Medulla oblongata (tissue), 1 donor: ENCODE results near the gene STIMATE.

Experiments used
- DNase-seq: peaks from one replicate; pipeline ENCODE4 v3.0.0-alpha.2; 2015; ENCODE audit errors: extremely low spot score

Gene STIMATE

GRCh38 chr3:52897130-52898122 lies at the start of gene STIMATE:
TSS of gene STIMATE (minus strand) at chr3:52897548. CDS start at chr3:52897450, 98 bp downstream.
- peak; percentile 89 for DNase-seq

DNA sequence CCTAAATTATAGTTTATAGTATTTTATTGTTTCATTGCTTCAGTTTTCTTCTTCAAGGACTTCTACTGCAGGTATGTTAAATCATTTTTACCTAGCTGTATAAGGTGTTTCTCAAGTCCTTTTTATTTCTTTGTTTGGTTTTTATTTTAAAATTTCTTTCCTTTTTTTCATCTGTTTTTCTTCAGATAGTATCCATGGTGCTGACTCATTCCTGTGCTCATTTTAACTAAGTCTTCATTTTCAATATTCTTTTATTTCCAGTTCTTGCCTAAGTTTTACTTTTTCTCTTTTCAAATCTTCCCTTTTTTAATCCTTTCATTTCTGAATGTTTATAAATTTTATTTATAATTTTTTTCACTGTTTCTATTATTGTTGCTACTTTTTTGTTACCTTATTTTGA lies 42.3 kb upstream of the STIMATE start:
- no peak for DNase-seq

GRCh38 chr3:52934630-52935530 lies 37.5 kb upstream of the STIMATE start:
- peak; percentile 80 for DNase-seq

GRCh38 chr3:52931889-52932288 lies 34.5 kb upstream of the STIMATE start:
- no peak for DNase-seq

DNA sequence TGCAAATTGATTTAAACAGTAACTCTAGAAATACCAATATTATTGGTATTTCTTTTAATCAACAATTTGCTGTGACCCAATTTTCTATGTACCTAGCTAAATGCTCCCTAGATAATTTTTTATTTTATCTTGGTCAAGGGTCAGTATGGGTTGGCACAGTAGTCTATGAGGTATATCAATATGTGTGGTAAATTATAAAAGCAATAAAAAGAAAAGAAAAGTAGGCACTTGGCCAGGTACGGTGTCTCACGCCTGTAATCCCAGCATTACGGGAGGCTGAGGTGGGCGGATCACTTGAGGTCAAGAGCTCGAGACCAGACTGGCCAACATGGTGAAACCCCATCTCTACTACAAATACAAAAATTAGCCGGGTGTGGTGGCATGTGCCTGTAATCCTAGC lies 34.0 kb upstream of the STIMATE start:
- no peak for DNase-seq

DNA sequence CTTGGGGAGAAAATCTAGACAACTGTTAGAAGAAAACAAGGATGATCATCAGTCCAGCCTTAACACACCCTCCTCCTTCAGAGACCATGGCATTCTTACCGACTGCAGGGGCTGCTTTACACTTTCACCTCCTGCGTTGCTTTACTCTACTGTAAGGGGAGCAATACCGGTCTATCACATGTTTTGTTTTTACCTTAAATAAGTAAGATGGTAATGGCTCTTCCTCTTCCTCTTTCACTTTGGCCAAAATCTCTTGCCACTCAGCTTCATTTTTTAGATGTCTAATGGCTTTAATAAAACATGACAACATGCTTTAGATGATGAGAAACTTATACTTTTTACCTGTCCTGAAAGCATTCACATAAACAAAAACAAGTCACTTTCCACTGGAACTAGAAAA lies 33.4 kb upstream of the STIMATE start:
- no peak for DNase-seq

- no peak for DNase-seq
Observed at GRCh38 chr3:52926554-52926953, 29.2 kb upstream of the STIMATE start.

DNA sequence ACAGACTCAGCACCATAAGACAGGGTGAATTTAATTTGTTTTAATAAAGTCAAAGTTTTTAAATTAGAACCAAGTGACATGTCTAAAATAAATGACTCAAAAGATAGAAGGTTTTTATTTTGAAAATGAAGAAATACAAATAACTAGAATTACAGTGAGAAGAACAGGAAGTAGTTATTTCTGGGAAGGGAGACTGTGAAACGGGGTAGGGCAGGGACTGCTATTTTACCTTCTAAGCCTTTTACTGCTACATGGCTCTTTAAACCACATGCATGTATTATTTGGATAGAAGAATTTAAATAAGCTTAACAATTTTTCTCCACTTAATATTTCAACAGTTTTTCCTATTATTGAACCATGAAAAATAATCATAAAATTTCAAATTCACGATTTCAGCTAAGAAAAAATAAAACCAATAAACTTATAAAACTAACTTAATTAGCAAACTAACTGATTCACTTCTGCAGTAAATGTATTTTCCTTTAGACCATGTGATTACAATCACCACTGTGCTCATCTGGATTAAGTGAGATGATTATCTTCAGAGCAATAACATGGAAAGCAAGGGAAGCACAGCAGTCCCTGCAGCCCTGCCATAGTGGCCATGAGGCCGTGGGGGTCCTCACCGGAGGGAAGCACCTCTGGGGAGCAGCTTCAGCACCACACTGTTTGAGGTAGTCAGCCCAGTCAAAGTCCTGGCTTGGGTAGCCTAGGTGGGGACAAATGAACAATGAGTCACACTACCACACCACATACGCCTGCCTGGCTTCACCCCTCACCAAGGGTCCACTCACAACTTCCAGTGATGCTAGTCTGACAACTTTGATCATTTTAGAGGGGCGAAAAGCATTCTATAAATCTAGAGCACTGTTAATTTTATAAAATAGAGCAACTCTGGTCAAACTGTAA lies 28.3 kb upstream of the STIMATE start:
- DNase-seq: no peak

DNA sequence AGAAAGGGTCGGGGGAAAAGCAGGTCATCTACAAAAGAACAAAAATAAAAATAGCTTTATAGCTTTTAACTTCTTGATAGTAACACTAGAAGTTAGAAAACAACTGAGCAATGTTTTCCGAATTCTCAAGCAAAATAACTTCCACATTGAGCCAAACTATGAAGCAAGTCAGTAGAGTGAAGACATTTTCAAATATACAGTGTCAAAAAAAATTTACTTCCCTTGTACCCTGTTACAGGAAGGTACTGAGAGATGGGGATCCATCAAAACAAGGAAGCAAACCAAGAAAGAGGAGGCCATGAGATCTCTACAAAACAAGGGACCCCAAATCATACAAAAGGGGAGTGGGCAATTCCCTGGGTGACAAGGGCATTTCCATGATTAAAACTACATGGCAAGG lies 26.6 kb upstream of the STIMATE start:
- no peak for DNase-seq

- DNase-seq: peak; percentile 13
Observed at GRCh38 chr3:52920841-52921240, 23.5 kb upstream of the STIMATE start.

- DNase-seq: no peak
Observed at GRCh38 chr3:52917044-52917443, 19.7 kb upstream of the STIMATE start.

DNA sequence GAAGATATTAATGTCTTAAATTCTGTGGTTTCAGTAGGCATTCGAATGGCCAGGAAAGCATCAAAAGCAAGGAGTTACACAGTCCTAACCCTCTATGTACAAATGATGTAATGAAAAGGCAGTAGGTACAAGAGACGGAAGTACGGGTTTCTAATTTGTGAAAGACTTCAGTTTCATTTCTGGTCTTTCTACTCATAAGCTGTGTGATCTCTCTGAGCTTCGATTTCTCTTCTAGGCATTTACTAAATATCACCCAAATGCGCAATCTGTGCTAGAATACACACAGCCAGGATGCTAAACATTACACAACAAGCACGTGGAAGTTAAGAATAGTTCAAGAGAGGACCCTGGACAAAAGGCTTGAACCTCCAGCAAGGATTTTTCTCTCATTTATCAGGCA lies 17.9 kb upstream of the STIMATE start:
- peak; percentile 26 for DNase-seq

DNA sequence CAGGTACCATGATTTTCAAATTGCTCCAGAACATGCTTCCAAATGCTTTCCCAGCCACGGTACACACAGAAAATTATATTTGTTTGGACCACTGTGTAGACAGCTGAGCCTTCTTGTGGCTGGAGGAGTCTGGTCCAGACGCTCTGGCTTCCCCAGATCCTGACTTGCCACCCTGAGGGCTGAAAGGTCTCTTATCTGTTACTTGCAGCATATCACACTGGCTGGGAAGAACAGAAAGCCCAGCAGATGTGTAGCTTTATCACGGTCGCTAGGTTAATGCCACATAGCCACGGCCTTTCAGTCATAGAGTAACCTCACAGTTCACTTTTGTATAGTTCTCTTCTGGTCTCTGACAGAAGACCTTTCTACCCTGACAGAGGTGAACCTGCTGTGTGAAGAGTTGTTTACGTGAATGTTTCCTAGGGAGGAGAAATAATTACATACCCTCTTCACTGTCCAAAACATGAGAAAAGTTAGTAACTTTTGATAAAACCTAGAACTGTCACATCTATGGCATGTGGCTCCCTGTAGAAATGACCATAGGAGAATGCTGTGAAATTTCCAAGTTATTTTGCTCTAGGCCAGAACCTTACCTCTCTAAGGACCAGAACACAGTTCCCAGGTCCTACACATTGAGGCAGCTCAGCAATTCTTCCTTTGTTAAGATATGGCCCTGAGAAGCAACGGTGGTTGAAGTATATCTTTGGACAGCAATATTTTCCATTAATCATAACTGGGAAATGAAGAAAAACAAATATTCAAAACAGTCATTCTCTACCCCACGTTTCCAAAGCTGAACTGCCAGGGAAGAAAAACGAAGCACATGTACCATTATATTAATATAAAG lies 15.8 kb upstream of the STIMATE start:
- DNase-seq: no peak

- DNase-seq: no peak
Observed at GRCh38 chr3:52910823-52911222, 13.5 kb upstream of the STIMATE start.

DNA sequence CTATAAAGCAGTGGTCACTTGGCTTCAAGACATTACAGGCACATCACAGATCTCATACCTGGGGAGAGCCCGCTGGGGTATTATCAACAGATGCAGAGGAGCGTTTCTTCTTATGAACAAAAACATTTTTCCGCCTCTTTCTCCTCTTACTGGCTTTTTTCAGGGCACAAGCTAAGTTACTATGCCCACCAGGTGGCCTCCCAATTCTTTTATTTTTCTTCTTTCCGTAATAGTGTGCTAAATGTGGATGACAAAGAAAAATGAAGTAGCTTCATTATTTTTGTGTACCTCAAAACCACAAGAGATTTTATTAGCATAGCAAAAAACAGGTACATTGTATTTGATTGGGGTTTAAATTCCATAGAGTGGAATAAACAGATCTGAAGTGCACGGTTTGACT lies 10.1 kb upstream of the STIMATE start:
- no peak for DNase-seq

DNA sequence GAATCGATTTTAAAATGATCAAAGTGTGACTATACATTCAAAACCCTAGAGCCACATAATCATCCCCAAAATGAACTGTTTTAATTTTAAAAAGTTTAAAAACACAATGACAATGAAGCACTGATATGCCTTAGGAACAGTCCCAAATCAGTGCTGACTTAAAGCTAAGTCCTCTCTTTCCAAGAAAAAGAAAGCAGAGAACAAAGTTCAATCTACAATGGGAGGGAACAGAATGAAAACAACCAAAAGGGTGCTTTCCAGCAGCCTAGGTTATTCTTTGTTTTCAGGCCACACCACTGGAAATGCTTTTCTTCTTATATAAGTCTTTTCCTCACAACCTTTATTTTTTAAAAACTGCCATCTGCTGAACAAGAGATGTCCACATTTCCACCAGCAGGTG lies 7.2 kb upstream of the STIMATE start:
- DNase-seq: no peak

- no peak for DNase-seq
Observed at GRCh38 chr3:52904000-52904399, 6.7 kb upstream of the STIMATE start.

GRCh38 chr3:52896613-52897012 lies 735 bp downstream of the STIMATE start:
- no peak for DNase-seq

DNA sequence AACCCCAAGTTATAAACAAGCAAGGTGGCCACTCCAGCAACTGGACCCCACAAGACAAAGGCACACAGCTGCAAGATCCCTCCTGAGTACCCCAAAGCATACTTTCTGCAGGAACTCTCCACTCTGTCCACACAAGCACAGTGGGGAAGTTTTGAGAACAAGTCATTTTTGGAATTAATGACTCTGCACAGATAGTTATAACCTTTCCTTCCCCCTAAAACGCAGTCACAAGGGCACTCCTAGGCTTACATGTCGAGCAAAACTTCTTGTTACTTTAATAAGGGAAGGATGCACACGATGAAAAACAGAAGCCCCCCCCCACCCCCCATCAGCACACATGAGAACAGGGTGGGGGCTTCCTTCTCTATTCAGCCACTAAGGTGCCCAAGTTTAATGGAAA lies 1.2 kb downstream of the STIMATE start:
- no peak for DNase-seq

- no peak for DNase-seq
Observed at GRCh38 chr3:52895418-52895817, 1.9 kb downstream of the STIMATE start.
